ENCODE measurements around the gene JDP2. TPM values are rescaled to one million over a fixed set of nuclear protein-coding genes. Genes with fewer than 3 reads are reported as not detected.

Gene JDP2
- total and polyA plus RNA-seq, 7 donors, result 11.0 to 73.2 (median 37.2) TPM

DNA sequence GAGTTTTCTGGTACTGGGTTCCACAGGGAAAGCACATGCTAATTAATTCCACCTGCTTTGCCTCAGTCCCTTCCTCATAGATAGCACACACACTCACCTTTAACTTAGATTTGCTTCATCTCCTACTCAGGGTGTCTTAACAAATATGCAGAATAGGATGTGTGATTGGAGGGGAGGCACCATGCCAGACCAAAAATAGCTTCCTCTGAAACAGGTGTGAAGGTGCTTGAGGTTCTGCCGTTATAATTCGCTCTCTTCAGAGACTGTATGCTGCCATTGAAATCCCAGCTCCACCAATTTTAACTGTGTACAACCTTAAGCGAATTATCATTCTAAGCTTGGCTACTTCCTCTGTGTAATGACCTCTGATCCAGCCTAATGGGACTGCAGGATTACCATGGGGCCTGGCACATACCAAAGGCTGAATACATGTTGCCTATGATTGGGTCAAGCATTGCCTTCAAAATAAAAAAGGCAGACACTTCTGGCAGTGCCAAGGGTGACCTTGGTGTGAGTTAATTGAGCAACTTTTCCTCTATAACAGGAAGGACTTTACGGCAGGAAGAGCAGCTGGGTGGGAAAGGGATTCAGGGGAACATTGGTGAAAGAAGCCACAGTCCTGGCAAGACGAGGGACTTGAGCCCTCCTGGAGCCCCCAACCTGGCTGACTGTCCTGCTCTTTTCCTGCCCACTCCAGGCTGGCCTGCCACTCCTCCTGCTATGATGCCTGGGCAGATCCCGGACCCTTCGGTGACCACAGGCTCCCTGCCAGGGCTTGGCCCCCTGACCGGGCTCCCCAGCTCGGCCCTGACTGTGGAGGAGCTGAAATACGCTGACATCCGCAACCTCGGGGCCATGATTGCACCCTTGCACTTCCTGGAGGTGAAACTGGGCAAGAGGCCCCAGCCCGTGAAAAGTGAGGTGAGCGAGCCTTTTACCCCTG lies 9.7 kb downstream of the JDP2 start:
- intact Hi-C loops (cut with DNase I), result no loop called here

DNA sequence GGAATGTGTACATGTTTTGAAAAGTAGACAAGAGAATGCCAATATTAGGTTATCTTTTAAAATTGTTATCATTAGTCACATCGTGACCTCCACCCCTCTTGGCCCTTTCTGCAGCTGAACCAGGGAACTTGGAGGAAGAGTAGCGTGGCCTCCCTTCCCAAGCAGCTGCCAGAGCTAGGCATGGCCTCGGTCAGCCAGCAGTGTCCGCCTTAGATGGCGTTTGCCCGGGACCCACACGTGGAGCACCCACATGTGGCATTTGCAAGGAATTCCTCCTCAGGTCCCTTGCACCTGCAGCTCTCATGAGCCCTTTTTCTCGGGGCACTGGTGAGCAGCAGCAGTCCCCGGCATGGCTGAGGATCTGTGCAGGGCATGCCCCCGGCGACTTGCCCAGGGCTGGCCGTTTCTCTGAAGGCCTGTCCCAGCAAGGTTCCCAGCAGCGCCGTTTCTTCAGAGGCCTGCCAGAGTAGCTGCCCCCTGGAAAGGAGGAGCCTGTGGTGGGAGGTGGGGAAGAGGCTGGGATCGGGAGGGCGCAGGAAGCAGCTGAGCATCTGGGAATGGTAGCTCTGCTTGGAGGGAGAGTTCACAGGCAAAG lies 10.8 kb downstream of the JDP2 start:
- Histone ChIP-seq H3K36me3 (ENCODE audit: insufficient read depth in 1 of 2, low read depth in 1 of 2) (peaks cover 4 to 78% of the 10 kb centered on the region in 2 donors), H3K27me3 (ENCODE audit: insufficient read depth in 3 of 3, low read length in 2 of 3) (no peaks in the 10 kb centered on the region), H3K27ac (peak overlapping the region; percentile 33), H3K4me3 (no peak overlapping the region), H3K9me3 (no peaks in the 10 kb centered on the region), H3K4me1 (peaks cover 88% of the 10 kb centered on the region)
- intact Hi-C loops (cut with DNase I), result no loop called here
- TF ChIP-seq, protein P1, sequence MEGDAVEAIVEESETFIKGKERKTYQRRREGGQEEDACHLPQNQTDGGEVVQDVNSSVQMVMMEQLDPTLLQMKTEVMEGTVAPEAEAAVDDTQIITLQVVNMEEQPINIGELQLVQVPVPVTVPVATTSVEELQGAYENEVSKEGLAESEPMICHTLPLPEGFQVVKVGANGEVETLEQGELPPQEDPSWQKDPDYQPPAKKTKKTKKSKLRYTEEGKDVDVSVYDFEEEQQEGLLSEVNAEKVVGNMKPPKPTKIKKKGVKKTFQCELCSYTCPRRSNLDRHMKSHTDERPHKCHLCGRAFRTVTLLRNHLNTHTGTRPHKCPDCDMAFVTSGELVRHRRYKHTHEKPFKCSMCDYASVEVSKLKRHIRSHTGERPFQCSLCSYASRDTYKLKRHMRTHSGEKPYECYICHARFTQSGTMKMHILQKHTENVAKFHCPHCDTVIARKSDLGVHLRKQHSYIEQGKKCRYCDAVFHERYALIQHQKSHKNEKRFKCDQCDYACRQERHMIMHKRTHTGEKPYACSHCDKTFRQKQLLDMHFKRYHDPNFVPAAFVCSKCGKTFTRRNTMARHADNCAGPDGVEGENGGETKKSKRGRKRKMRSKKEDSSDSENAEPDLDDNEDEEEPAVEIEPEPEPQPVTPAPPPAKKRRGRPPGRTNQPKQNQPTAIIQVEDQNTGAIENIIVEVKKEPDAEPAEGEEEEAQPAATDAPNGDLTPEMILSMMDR (IDR thresholded peaks at IDR 0.05), result no peak
- ATAC-seq (no peak), DNase-seq (no peak)
- WGBS, 3 donors, result 64 to 72% (median 70%) methylated on average over 14 to 16 of the region's 16 CpGs

More for the DNA sequence above, 9.7 kb downstream of the JDP2 start:
- Histone ChIP-seq H3K27ac (peak overlapping the region; percentile 41), H3K36me3 (ENCODE audit: insufficient read depth in 1 of 2, low read depth in 1 of 2) (peaks cover 8 to 89% of the 10 kb centered on the region in 2 donors), H3K4me3 (no peak overlapping the region), H3K27me3 (ENCODE audit: insufficient read depth in 3 of 3, low read length in 2 of 3) (no peaks in the 10 kb centered on the region), H3K4me1 (peaks cover 79% of the 10 kb centered on the region), H3K9me3 (no peaks in the 10 kb centered on the region)
- no peak for DNase-seq
- peak in 3 of 4 donors; percentile 21 to 44 (median 37) for ATAC-seq
- WGBS, 3 donors, result 61 to 67% (median 66%) methylated on average over 14 of the region's 14 CpGs
- TF ChIP-seq, protein P1 (IDR thresholded peaks at IDR 0.05), result no peak

DNA sequence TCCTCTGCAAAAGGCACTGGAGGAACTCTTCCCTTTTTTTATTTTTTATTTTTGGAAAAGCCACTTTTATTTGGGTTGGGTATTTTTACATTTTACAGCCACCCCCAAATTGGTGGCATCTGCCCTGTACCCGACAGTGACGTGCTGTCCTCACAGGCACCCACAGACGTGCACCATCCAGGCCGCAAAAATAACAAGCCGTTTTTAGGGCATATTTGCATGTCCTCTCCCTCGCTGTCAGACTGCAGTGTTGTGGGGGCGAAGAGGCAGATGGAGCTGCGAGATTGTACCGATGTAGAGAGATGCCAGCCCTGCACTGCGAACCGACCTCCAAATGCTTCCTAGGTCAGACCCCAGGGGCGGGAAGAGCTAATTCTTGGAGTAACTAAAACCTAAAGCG lies 12.2 kb downstream of the JDP2 start:
- ATAC-seq, result no peak

DNA sequence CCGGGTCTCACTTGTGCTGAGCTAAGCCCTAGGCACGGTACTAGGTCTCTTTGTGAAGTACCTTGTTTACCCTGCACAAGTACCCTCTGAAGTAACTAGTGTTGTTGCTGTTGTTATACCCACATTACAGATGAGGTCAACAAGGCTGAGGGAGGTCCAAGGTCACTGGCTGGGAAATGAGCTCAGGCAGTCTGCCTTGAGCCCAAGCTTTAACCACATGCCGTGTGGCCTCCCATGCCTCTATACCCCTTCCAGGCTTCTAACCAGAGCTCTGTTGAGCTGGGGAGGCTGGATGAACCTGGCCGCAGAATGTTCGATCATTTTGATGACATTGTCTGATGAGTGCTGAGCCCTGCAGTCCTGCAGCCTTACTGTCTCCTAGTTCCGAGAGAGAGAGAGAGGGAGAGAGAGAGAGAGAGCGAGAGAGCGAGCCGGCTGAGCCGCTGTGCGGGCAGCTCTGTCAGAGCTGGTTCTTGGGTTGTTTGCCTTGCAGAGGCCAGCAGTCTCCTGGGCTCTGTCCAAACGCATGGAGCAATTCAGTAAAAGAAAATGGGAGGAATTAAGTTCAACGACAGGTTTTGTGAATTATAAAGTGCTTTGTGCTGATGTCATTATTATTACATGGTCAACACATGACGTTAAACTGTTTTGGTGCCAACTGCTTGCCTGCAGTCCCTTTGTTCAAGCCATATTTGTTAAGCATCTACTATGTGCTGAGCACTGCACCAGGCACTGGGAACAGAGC lies 13.1 kb downstream of the JDP2 start:
- intact Hi-C loops (cut with DNase I), result no loop called here
- H3K27me3 ChIP-seq (ENCODE audit: insufficient read depth in 3 of 3, low read length in 2 of 3), result no peaks in the 10 kb centered on the region
- H3K4me3 ChIP-seq, result no peak overlapping the region
- H3K27ac ChIP-seq, result peak overlapping the region; percentile 61
- TF ChIP-seq, protein P1 (IDR thresholded peaks at IDR 0.05), result no peak
- DNase-seq (peak; percentile 78 to 81), ATAC-seq (peak; percentile 30 to 44 (median 44))
- H3K4me1 ChIP-seq, result peaks cover 90% of the 10 kb centered on the region
- WGBS, 3 donors, result 39 to 68% (median 48%) methylated on average over 14 of the region's 14 CpGs
- peaks cover 8 to 68% of the 10 kb centered on the region in 2 donors for H3K36me3 ChIP-seq (ENCODE audit: insufficient read depth in 1 of 2, low read depth in 1 of 2)
- no peaks in the 10 kb centered on the region for H3K9me3 ChIP-seq

More for the DNA sequence above, 12.2 kb downstream of the JDP2 start:
- Histone ChIP-seq H3K27ac (no peak overlapping the region), H3K4me3 (no peak overlapping the region), H3K36me3 (ENCODE audit: insufficient read depth in 1 of 2, low read depth in 1 of 2) (peaks cover 6 to 72% of the 10 kb centered on the region in 2 donors), H3K9me3 (no peaks in the 10 kb centered on the region), H3K4me1 (peaks cover 88% of the 10 kb centered on the region), H3K27me3 (ENCODE audit: insufficient read depth in 3 of 3, low read length in 2 of 3) (no peaks in the 10 kb centered on the region)
- 89 to 93% (median 91%) methylated on average over 13 of the region's 13 CpGs for WGBS, 3 donors
- DNase-seq, result no peak
- intact Hi-C loops (cut with DNase I), result no loop called here
- TF ChIP-seq, protein P1 (IDR thresholded peaks at IDR 0.05), result no peak
